Inferior parietal cortex (tissue), 1 donor: ENCODE results near the gene YARS1.

Experiments
- DNase-seq: peaks from one replicate; pipeline ENCODE4 v3.0.0-alpha.2; 2016; ENCODE audit errors: extremely low spot score

Gene YARS1

DNA sequence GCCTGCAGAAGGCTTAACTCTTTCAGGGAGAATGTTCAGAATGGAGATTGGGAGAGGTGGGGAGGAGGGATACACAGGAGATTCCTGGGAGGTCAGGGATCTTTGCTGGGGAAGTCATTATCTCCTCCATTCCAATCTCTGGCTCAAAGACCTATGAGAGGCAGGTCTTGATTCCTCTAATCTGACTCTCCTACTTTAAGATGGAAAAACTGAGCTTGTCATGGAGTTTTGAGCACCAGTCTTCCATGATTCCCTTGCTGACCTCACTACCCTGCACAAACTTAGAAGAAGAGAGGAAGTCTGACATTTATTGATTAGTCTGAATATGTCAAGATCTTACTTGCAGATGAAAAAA, 73.1 kb downstream of the YARS1 start:
- DNase-seq, result no peak

DNA sequence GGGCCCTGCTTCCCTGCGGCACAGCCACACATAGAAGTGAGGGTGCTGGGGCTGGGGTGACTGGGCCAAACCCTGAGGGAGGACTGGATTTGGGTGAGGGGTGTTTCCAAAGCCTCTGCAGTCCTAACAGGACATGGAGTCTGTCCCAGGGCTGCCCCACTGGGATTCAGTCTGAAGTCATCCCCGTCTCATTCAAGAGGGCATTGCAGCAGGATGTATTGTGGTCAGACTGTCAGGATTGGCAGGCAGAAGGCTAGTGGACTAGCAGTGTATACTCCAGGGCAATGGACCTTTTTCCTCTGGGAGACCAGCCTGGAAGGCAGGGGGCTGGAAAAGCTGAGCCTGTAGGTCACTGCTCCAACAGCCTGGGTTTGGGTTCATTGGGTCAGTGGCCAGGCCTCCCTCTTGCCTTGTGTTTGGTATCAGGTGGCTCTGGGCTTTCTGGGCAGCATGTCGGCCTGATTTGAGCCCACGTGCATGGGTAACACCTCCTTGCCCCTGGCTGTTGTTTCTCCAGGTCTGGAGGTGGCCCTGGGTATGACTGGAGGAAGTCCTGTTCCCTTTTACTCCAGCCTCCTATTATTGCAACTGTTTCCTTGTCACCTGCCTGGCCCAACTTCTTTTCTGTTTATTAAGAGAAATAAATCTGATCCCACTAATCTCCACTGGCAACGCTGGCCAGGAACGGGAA, 73.6 kb downstream of the YARS1 start:
- no peak for DNase-seq

DNA sequence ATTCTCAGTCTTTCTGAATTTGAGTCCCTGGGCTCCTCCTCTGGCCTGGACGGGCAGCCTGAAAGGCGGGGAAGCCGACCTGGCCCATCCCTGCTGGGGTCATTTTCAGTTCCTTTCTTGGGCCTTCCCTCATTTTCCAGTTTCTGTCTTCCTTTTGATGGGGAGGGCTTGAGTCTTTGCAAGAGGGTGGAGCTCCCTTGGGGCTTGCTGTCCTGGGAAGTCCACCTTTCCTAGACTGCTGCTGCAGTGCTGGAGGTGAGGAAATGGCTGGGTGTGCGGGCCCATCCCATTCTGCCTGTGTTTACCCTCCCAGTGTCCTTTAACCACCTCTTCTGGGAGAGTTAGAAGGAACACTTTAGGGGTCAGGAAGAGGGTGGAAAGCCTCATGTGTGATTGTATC, 74.2 kb downstream of the YARS1 start:
- no peak for DNase-seq

DNA sequence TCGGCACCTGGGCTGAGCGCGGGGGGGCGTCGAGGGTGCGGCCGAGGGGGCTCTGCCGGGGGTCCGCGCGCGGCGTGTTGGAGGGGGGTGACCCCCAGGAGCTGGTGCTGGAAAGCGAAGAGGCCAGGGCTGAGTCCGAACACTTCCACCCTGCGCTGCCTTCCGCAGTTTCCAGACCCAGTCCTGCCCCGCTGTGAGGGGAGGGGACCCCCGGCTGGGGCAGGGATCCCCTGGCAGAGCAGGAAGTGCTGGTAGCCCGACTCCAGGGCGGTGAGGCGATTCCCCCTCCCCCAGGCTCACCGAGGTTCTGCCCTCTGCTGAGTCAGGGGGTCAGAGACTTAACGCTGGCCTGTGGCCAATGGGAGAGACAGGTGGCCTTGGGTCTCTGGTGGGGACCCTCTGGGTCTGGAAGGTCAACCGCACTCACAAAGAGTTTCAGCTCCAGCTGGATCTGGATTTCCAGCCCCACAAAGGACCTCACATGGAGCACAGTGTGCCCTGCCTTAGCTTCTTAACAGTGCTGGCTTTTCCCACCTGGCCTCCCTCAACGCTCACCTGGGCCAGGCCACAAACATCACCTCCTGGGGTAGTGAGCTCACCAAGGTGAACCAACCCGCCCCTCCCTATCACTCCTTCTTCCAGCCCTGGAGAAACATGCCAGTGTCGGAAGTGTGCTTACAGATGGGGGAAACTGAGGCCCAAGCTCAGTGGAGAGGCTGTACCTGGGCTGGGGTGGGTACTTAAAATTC, 74.8 kb downstream of the YARS1 start:
- no peak for DNase-seq

DNA sequence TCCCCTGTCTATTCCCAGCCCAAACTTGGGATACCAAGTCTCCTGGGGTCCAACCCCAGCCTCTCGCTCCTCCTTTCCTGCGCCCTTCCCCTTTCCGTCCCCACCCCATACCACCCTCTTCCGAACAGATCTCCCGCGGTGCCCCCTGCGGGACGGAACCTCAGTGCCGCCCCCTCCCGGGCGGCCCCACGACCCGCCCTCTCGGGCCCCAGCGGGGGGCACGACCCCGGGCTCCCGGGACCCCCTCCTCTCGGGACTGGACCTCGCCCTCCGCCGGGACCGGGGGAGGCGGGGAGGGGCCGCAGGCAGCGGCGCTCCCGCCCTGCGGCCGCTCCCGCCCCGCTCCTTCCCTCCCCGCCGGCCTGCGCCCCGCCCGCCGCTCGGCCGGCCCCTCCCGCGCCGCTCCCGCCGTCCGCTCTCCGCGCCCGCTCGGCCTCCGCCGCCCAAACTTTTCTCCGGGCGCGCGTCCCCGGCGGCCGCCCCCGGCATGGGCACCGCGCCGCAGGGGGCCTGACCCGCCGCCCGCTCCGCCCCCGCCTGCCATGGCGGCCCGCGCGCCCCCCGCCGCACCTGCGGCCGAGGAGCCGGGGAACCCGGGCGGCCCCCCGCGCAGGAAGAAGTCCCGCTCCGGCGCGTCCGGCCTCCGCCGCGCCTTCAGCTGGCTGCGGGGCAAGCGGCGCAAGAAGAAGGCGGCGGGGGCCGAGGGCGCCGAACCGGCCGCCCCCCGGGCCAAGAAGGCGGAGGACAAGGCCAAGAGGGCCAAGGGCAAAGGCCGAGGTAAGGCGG, 75.6 kb downstream of the YARS1 start:
- DNase-seq, result no peak

DNA sequence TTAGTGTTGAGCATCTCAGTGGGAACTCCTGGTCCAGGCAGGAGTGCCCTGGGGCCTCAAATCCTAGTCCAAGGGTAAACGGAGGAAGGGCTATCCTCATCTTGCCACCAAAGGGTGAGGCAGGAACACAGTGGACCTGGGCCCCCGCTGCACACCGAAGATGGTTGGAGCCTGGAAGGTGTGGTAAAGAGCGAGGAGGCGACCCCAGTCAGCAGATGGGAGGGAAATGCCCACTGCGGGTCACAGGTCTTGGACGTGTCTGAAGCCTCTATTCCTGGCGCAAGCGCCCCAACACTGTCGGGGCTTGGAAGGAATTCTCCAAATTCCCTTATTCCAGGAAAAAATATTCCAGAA, 76.1 kb downstream of the YARS1 start:
- DNase-seq, result no peak

DNA sequence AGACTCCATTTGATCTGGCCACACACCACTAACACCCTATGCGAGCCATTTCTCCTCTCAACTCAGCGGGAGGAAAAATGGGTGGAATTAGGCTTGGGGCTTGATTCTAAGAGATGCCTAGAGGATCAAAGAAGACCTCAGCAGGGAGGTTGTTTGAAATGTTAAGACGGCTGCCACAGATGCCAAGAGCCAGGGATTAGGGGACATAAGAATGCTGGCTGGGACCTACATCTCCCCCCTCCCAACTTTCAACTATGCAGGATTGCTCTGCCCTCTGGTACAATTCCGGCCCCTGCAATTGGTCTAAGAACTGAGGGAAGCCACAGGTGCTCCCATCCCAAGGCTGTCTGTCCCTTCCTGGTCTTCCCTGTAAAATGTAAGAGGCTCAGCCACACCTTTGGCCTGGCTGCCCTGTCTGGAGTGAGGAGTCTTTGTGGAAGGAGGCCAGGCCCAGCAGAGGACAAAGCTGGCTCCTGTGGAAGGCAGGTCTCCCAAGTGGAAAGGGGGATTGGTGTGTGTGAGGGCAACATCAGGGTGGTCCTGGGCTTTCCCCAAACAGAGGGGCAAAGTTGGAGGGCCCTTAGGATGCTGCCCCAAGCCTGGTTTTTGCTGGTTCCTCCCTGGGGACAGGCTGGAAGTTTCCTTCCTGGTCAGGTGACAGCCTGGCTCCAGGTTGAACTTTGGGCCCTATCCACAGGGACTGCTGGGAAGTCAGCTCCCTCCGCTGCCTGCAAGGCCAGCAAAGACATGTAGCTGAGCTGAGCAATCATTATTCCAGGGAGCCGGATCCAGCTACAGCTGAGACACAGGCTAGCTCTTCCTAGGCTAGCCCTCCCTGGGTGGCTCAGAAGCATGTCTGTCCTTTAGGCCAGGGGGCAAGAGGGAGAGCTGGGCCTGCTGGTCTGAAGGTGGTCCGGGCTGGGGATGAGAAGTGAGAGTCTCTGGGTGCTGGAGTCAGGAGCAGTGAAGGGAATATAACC, 80.1 kb downstream of the YARS1 start:
- DNase-seq, result no peak

DNA sequence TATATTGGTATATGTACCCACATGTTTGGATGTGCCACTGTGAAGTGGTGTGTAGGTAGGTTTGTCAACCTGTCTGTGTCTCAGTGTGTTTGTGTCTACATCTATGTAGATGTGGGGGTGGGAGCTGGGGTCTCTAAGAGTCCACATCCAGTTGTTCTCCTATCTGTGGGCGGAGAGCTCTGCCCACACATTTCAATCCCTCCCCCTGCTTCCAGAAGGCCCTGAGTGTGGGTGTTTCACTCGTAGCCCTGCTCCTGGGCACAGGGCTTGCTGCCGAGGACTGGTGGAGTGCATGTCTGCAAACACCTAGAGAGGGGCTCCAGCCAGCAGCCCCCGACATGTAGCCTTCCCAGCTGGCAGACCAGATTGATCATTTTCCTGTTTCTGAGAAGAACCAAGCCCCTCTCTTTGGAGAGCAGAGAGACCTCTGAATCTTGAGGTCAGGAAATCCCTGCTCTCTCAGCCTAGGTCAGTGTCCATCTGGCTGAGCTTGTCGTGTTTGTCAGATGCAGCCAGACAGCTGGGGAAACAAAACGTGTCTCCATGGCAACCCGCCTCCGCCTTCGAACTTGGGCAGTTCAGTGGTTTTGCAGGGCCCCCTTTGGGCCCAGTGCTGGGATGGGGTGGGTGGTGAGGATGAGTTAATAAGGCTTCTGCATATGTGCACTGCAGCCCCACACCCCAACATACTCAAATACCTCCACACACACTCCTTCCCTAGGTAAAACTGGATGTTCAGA, 83.4 kb downstream of the YARS1 start:
- DNase-seq, result no peak

DNA sequence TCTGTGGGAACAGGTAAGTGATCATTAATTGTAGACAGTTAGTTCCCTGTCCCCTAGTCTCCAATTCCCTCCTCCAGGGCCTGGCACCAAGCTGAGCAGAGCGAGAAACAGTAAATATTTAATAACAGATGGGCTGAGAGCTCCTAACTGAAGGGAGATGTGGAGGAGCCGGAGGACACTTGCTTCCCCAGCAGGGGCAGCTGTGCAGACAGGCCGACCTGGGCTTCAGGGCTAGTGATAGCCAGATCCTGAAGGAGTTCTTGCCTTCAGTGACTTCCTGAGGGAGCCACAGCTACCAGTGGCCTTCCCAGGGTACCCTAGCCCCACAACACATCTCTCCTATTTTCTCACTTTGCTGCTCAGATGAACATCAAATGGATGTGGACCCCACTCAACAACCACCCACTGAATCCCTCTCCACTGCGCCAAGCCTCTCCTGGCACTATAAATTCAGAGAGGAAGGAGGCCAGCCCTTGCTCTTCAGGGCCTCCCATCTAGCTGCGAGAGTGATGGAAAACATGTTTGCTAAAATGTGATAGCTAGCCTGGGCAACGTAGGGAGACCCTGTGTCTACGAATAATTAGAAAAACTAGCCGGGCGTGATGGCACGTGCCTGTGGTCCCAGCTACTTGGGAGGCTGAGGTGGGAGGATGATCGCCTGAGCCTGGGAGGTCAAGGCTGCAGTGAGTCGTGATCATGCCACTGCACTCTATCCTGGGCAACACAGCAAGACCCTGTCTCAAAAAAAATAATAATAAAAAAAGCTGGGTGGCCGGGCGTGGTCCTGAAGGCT, 87.7 kb downstream of the YARS1 start:
- DNase-seq, result no peak

DNA sequence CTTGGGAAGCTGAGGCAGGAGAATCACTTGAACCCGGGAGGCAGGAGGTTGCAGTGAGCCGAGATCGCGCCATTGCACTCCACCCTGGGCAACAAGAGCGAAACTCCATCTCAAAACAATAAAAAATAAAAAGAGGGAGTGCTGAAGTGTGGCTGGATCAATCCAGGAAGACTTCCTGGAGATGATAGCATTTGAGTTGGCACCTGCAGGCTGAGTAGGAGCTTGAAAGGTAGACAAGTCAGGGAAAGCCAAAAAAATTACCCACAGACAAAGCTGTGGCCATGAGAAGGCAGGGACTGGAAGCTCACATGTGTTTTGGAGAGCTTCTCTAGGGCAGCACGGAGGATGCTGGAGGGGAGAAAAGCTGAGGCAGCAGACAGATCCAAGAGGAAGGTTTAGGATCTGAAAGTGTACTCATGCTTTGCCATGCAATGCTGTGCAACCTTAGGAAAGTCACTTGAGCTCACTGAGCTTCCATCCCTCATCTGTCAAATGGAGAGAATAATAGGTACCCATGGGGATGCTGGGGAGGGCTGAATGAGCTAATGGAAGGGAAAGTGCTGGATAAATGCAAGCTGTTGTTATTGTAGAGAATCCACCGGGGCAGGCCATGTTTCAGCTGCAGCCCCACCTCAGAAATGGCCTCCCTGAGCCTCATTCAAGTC, 88.6 kb downstream of the YARS1 start:
- no peak for DNase-seq

DNA sequence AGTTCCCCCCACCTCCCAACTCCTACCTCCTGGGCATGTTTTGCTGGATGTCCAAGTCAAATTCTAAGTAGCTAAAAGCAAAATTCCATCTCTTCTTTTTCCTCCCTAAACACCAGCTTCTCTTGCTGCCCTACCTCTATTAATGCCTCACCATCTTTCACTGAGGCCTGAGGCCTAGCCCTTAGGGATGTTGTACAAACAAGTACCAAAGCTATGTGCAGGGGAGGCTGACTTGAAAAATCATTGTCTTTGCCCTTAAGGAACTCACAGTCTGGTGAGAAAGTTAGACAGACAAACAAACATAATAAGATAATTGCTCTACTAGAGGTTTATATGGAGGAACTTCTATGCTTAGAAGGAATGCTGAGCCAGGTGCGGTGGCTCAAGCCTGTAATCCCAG, 89.3 kb downstream of the YARS1 start:
- no peak for DNase-seq

DNA sequence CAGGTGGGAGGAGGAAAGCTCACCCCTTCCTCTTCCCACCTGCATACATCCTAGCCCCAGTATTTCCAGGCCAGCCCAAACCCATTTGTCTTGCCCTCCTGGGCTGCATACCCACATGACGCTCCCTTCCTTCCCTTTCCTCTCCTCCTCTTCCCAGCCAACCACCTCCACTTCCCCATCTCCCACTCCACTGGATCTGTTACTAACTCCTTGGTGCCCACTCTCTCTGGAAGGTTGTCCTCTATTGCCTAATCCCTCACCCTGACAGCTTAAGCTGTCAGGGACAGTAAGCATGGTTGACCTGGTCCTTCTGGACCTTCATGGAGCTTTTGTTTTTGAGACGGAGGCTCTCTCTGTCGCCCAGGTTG, 91.6 kb downstream of the YARS1 start:
- no peak for DNase-seq
